Adrenal gland (tissue), 5 donors: ENCODE data around the gene ENPP1.

ENCODE experiments used
- CTCF ChIP-seq, 6 experiments: fragments of 450-650 bp in 4 of 6; fragments of 200-600 bp in 2 of 6; sonication (generic) in 1 of 6; IDR thresholded peaks; 1 replicate in 5 of 6; 2 replicates in 1 of 6; pipeline versions ENCODE4 v1.5.1 to v1.8.0; 2016 to 2021; ENCODE audit warnings: antibody characterized with exemption in 6 of 6, mild to moderate bottlenecking in 2 of 6, moderate library complexity in 1 of 6
- POLR2A ChIP-seq, 2 donors: fragments of 450-650 bp; IDR thresholded peaks; one replicate each; pipeline ENCODE4 v1.6.1; 2017; ENCODE audit warnings: antibody characterized with exemption in 2 of 2, mild to moderate bottlenecking in 2 of 2, moderate library complexity in 1 of 2
- donor health status: DM: no; HTN: no; CAD: no.

GRCh38 chr6:131839388-131839787 lies 31.6 kb downstream of the ENPP1 start:
- TF ChIP-seq CTCF (IDR thresholded peaks at IDR 0.05) = no peak
- no peak for TF ChIP-seq POLR2A (IDR thresholded peaks at IDR 0.05)
